Subcutaneous adipose tissue (tissue), 4 donors: ENCODE measurements around the gene OPRD1. TPM values are rescaled to one million over a fixed set of nuclear protein-coding genes. Genes with fewer than 3 reads are reported as not detected.

Source experiments
- total RNA-seq, 4 donors: library from RNA; depleted of rRNA; stranded (reverse); fragments of >200 nt; gene quantifications; one replicate each; pipeline ENCODE4 v1.1.0, GENCODE V29; 2016
- TF ChIP-seq, protein P1 (sequence below): fragments of 450-650 bp; IDR thresholded peaks from one replicate; pipeline ENCODE4 v1.5.1; 2016; ENCODE audit warnings: low read depth, mild to moderate bottlenecking, control low read depth, antibody characterized with exemption, moderate library complexity

The OPRD1 gene
- total RNA-seq, 4 donors from 2014 or later: not detected

DNA sequence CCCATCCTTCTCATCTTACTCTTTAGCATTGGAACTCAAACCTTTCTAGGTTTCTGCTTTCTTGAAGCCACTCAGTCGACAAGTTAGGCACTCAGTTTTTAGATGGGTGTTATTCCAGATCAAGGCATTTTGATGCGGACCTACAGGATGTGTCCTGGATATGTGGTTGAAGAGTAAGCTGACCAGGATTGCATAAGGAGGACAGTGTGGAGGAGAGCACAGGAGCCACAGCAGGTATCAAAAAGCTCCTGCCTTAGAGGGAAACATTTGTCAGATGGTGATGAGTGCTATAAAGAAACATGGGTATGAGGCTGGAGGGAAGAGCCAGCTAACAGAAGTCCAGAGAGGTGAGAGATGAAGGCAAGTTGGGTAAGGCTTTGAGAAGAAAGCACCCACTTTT is 33.9 kb upstream of the OPRD1 start:
- TF ChIP-seq, protein P1, sequence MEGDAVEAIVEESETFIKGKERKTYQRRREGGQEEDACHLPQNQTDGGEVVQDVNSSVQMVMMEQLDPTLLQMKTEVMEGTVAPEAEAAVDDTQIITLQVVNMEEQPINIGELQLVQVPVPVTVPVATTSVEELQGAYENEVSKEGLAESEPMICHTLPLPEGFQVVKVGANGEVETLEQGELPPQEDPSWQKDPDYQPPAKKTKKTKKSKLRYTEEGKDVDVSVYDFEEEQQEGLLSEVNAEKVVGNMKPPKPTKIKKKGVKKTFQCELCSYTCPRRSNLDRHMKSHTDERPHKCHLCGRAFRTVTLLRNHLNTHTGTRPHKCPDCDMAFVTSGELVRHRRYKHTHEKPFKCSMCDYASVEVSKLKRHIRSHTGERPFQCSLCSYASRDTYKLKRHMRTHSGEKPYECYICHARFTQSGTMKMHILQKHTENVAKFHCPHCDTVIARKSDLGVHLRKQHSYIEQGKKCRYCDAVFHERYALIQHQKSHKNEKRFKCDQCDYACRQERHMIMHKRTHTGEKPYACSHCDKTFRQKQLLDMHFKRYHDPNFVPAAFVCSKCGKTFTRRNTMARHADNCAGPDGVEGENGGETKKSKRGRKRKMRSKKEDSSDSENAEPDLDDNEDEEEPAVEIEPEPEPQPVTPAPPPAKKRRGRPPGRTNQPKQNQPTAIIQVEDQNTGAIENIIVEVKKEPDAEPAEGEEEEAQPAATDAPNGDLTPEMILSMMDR: no peak

DNA sequence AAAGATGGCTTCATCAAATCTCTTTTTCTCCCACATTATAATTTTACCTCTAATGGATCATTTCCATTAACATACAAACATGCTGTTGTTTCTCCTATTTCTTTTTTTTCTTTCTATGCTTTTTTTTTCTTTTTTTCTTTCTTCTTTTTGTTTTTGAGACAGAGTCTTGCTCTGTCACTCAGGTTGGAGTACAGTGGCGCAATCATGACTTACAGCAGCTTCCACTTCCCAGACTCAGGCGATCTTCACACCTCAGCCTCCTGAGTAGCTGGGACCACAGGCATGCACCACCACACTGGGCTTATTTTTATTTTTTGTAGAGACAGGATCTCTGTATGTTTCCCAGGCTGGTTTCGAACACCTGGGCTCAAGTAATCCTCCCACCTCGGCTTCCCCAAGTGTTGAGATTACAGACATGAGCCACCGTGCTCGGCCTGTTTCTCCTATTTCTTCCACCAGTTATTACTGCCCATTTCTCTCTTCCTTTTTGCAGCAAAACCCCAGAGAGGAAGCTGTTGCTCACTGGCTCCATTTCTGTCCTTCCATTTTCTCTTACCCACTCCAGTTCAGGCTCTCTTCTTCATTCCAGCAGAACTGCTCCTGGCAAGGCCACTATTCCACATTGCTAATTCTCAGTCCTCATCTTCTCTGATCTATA is 32.1 kb upstream of the OPRD1 start:
- TF ChIP-seq, protein P1: no peak

DNA sequence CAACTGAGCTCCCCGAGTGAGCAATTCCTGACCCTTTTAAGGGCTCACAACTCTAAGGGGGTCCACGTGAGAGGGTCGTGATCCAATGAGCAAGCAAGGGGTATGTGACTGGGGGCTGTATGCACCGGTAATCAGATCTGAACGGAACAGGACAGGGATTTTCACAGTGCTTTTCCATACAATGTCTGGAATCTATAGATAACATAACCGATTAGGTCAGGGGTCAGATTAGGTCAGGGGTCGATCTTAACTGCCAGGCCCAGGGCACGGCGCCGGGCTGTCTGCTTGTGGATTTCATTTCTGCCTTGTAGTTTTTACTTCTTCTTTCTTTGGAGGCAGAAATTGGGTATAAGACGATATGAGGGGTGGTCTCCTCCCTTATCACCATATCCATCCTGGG is 30.7 kb upstream of the OPRD1 start:
- TF ChIP-seq, protein P1: no peak

DNA sequence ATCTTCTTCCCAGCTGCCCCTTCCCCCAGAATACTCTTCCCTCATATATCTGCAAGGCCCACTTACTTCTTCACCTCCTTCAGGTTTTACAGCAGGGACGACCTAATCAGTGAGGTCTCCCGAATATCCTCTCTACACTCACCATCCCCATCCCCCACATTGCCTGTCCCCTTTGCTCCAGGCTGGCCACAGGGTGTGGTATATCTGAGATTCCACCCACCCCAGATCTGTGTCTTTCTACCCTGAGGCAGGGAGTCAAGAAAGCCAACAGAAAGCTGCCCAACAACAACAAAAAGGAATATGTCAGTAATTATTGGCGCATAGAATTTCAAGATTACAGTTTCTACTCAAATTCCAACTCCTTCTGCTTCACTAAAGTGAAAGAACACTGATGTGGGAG is 30.0 kb upstream of the OPRD1 start:
- TF ChIP-seq, protein P1: no peak

DNA sequence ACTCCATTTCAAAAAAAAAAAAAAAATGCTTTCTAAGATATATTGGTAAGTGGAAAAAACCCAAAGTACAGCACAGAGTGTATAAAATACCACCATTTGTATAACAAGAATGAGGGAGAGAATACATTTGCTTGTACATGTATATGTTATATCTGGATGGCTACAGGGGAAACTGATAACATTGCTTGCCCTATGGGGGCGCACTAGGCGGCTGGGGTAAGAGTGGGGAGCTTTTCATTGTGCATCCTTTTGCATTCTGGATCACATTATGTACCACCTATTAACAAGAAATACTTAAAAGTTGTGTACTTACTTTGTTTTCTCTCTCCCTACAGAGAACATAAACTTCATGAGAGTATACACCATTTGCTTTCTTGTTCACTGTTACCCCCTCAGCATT is 28.6 kb upstream of the OPRD1 start:
- TF ChIP-seq, protein P1: no peak

- TF ChIP-seq, protein P1: no peak
Observed at GRCh38 chr1:28789412-28789811, 22.6 kb upstream of the OPRD1 start.

GRCh38 chr1:28789816-28790215 is 22.2 kb upstream of the OPRD1 start:
- TF ChIP-seq, protein P1: no peak
